KMS-11 (cell line): ENCODE results near the gene DYNLT1.

Source experiments
- H2AFZ ChIP-seq: fragments of 200-600 bp; sonication (generic); 2 replicates; pipeline ENCODE4 v1.6.1; 2016; ENCODE audit warnings: antibody characterized with exemption, mixed run types, low read depth
- H3K27ac ChIP-seq: fragments of 200-600 bp; sonication (generic); 2 replicates; pipeline ENCODE4 v1.6.1; 2016; ENCODE audit warnings: mild to moderate bottlenecking, mixed run types
- H3K27me3 ChIP-seq: fragments of 200-600 bp; sonication (generic); 2 replicates; pipeline ENCODE4 v1.6.1; 2017; ENCODE audit warnings: mild to moderate bottlenecking, low read depth, mixed run types, moderate library complexity; ENCODE audit not compliant: insufficient read depth
- H3K36me3 ChIP-seq: fragments of 200-600 bp; sonication (generic); 2 replicates; pipeline ENCODE4 v1.6.1; 2017; ENCODE audit warnings: mild to moderate bottlenecking, mixed run types; ENCODE audit not compliant: insufficient read depth
- H3K4me1 ChIP-seq: fragments of 200-600 bp; sonication (generic); 2 replicates; pipeline ENCODE4 v1.6.1; 2016; ENCODE audit warnings: mild to moderate bottlenecking, low read depth, mixed run types; ENCODE audit not compliant: poor library complexity, severe bottlenecking
- H3K4me2 ChIP-seq: fragments of 200-600 bp; sonication (generic); 2 replicates; pipeline ENCODE4 v1.7.0; 2016; ENCODE audit warnings: mild to moderate bottlenecking, mixed run types
- H3K4me3 ChIP-seq: fragments of 200-600 bp; sonication (generic); IDR thresholded peaks from 2 replicates; pipeline ENCODE4 v1.6.1; 2017; ENCODE audit warnings: low read depth, low read length, mixed read lengths; ENCODE audit not compliant: insufficient read depth
- H3K79me2 ChIP-seq: fragments of 200-600 bp; sonication (generic); 2 replicates; pipeline ENCODE4 v1.6.1; 2016; ENCODE audit warnings: low read depth, mixed run types; ENCODE audit not compliant: insufficient read depth
- H3K9ac ChIP-seq: fragments of 200-600 bp; sonication (generic); 2 replicates; pipeline ENCODE4 v1.6.1; 2016; ENCODE audit warnings: mild to moderate bottlenecking, mixed run types
- H4K20me1 ChIP-seq: fragments of 200-600 bp; sonication (generic); 2 replicates; pipeline ENCODE4 v1.6.1; 2016; ENCODE audit warnings: mild to moderate bottlenecking, mixed run types; ENCODE audit not compliant: insufficient read depth
- CTCF ChIP-seq: fragments of 200-600 bp; sonication (generic); conservative IDR thresholded peaks from 2 replicates; pipeline ENCODE4 v1.6.1; 2017; ENCODE audit warnings: low read depth, mild to moderate bottlenecking, antibody characterized with exemption, low read length, moderate library complexity, mixed read lengths

Gene DYNLT1

GRCh38 chr6:158611541-158612370 is 32.8 kb downstream of the DYNLT1 start:
- no peak overlapping the region for H3K4me2 ChIP-seq
- no peak overlapping the region for H3K27ac ChIP-seq
- TF ChIP-seq CTCF = no peak

GRCh38 chr6:158611039-158611438 is 33.5 kb downstream of the DYNLT1 start:
- no peak overlapping the region for H3K27ac ChIP-seq
- H3K4me3 ChIP-seq = no peak overlapping the region
- no peak overlapping the region for H2AFZ ChIP-seq
- no peaks in the 10 kb centered on the region for H4K20me1 ChIP-seq
- no peaks in the 10 kb centered on the region for H3K27me3 ChIP-seq
- H3K36me3 ChIP-seq = no peaks in the 10 kb centered on the region
- H3K9ac ChIP-seq = no peak overlapping the region
- TF ChIP-seq CTCF = no peak
- no peaks in the 10 kb centered on the region for H3K79me2 ChIP-seq
- H3K4me1 ChIP-seq = no peaks in the 10 kb centered on the region
- no peak overlapping the region for H3K4me2 ChIP-seq

More at GRCh38 chr6:158611541-158612370, 32.8 kb downstream of the DYNLT1 start:
- H3K4me1 ChIP-seq = no peaks in the 10 kb centered on the region
- no peaks in the 10 kb centered on the region for H4K20me1 ChIP-seq
- no peak overlapping the region for H3K9ac ChIP-seq
- H3K36me3 ChIP-seq = no peaks in the 10 kb centered on the region
- no peaks in the 10 kb centered on the region for H3K79me2 ChIP-seq
- no peaks in the 10 kb centered on the region for H3K27me3 ChIP-seq
- no peak overlapping the region for H3K4me3 ChIP-seq
- H2AFZ ChIP-seq = no peak overlapping the region

- TF ChIP-seq CTCF = no peak
- Histone ChIP-seq H3K4me2 (no peak overlapping the region), H3K36me3 (no peaks in the 10 kb centered on the region), H3K79me2 (no peaks in the 10 kb centered on the region), H3K9ac (no peak overlapping the region), H4K20me1 (no peaks in the 10 kb centered on the region), H2AFZ (no peak overlapping the region), H3K27me3 (no peaks in the 10 kb centered on the region), H3K4me1 (no peaks in the 10 kb centered on the region), H3K4me3 (no peak overlapping the region), H3K27ac (no peak overlapping the region)
These were observed 34.1 kb downstream of the DYNLT1 start for GRCh38 chr6:158610319-158610968.

- H3K27me3 ChIP-seq = no peaks in the 10 kb centered on the region
- H3K79me2 ChIP-seq = no peaks in the 10 kb centered on the region
- no peak overlapping the region for H3K4me2 ChIP-seq
- no peak overlapping the region for H3K4me3 ChIP-seq
- H3K9ac ChIP-seq = no peak overlapping the region
- no peak overlapping the region for H3K27ac ChIP-seq
- H2AFZ ChIP-seq = no peak overlapping the region
- no peaks in the 10 kb centered on the region for H4K20me1 ChIP-seq
- H3K36me3 ChIP-seq = no peaks in the 10 kb centered on the region
- no peak for TF ChIP-seq CTCF
- no peaks in the 10 kb centered on the region for H3K4me1 ChIP-seq
These were observed 34.9 kb downstream of the DYNLT1 start for GRCh38 chr6:158609455-158610155.
